Measurements from ENCODE around the gene LRBA. TPM values are rescaled to one million over a fixed set of nuclear protein-coding genes. Genes with fewer than 3 reads are reported as not detected.
"Not testable (repeated sequence)": the region's sequence is repeated elsewhere in the genome, so short reads cannot be mapped to it uniquely, and the experiment has no call there.

The LRBA gene
- total and polyA plus RNA-seq, 9 of the 15 experiments (the other 6 are each of a cell fraction or from before 2014, with no cell fraction given), result 24.2 to 88.7 (median 59.7) TPM

GRCh38 chr4:151029537-151029936, 14.5 kb upstream of the LRBA start (continued):
- TF ChIP-seq ZBTB5 (IDR thresholded peaks at IDR 0.05) (no peak), POLR2H (tag; IDR thresholded peaks at IDR 0.05; ENCODE audit: low read depth) (no peak), ZNF76 (CRISPR knock-in tag; IDR thresholded peaks at IDR 0.05; ENCODE audit: borderline replicate concordance) (no peak), ARID1B (IDR thresholded peaks at IDR 0.05) (0 out of 2 replicates have a peak, but pooled peaks have one; percentile 36), NR2C1 (IDR thresholded peaks at IDR 0.05) (no peak), NR2C1 (tag; IDR thresholded peaks at IDR 0.05) (no peak), ZNF282 (CRISPR knock-in tag; IDR thresholded peaks at IDR 0.05) (no peak), ZNF324 (CRISPR knock-in tag; IDR thresholded peaks at IDR 0.05) (no peak)

- POLR2A ChIA-PET, result interaction anchor here (1.0 kb wide), 1 partner anchor 10 kb away, joined by 4 read pairs; no protein-coding TSS in a partner anchor
- H3K79me2 ChIP-seq (ENCODE audit: control insufficient read depth, insufficient read depth, low read length); intact Hi-C loops (cut with micrococcal nuclease); H3K9me1 ChIP-seq (ENCODE audit: control insufficient read depth, insufficient read depth, low read length); H3K36me3 ChIP-seq (ENCODE audit: control insufficient read depth, insufficient read depth, low read length); in situ Hi-C loops (cut with MboI); H3K4me3 ChIP-seq; CTCF ChIA-PET (ENCODE audit: low intra/inter-chr PET ratio); H3K9me3 ChIP-seq (replicated peaks; ENCODE audit: control insufficient read depth, insufficient read depth, low read depth, low read length); ATAC-seq; BruUV-seq (replicated peaks); H3K9ac ChIP-seq (ENCODE audit: insufficient read depth in 1 of 2, low read depth in 2 of 2, low read length in 2 of 2); DNase-seq (ENCODE audit: extremely low read depth in 1 of 4, low spot score in 3 of 4); H3K4me2 ChIP-seq (ENCODE audit: insufficient read depth, low read length); H3K27me3 ChIP-seq (ENCODE audit: control insufficient read depth in 2 of 2, insufficient read depth in 2 of 2, low read length in 2 of 2); H4K20me1 ChIP-seq (replicated peaks; ENCODE audit: control insufficient read depth, insufficient read depth, low read length); FAIRE-seq: not testable (repeated sequence)
- 71% methylated on average over 10 of the region's 10 CpGs for WGBS (ENCODE audit: insufficient coverage, low coverage, missing lambda C conversion rate)
- peaks cover 16 to 23% of the 10 kb centered on the region in 2 experiments; a peak in 4 of 5 replicates for H3K4me1 ChIP-seq (replicated peaks in 1 of 2; ENCODE audit: control insufficient read depth in 2 of 2, insufficient read depth in 2 of 2, low read length in 2 of 2)
- peak overlapping the region; percentile 92 for H2AFZ ChIP-seq (ENCODE audit: low read depth, low read length)
- peak overlapping the region; percentile 94; the same call in 2 of the 3 replicates for H3K27ac ChIP-seq (ENCODE audit: extremely low read depth, low read depth, low read length)
Observed at GRCh38 chr4:151029006-151029405, 13.9 kb upstream of the LRBA start.

Measured in K562 (cell line).